A549 treated with GW870086 at 1 μM for 4 hours (cell line): ENCODE data around the gene BLVRA. TPM values are rescaled to one million over a fixed set of nuclear protein-coding genes. Genes with fewer than 3 reads are reported as not detected.

Experiments
- total RNA-seq: library from RNA; stranded (reverse); fragments of 200-300 nt; extraction: Qiagen RNA extraction; gene quantifications from 5 replicates; pipeline ENCODE4 v1.2.3, GENCODE V29; 2022; ENCODE audit warnings: low read depth

The BLVRA gene, protein sequence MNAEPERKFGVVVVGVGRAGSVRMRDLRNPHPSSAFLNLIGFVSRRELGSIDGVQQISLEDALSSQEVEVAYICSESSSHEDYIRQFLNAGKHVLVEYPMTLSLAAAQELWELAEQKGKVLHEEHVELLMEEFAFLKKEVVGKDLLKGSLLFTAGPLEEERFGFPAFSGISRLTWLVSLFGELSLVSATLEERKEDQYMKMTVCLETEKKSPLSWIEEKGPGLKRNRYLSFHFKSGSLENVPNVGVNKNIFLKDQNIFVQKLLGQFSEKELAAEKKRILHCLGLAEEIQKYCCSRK
- total RNA-seq: 72.7 to 85.8 TPM (median 77.5 TPM) in 5 replicates

DNA sequence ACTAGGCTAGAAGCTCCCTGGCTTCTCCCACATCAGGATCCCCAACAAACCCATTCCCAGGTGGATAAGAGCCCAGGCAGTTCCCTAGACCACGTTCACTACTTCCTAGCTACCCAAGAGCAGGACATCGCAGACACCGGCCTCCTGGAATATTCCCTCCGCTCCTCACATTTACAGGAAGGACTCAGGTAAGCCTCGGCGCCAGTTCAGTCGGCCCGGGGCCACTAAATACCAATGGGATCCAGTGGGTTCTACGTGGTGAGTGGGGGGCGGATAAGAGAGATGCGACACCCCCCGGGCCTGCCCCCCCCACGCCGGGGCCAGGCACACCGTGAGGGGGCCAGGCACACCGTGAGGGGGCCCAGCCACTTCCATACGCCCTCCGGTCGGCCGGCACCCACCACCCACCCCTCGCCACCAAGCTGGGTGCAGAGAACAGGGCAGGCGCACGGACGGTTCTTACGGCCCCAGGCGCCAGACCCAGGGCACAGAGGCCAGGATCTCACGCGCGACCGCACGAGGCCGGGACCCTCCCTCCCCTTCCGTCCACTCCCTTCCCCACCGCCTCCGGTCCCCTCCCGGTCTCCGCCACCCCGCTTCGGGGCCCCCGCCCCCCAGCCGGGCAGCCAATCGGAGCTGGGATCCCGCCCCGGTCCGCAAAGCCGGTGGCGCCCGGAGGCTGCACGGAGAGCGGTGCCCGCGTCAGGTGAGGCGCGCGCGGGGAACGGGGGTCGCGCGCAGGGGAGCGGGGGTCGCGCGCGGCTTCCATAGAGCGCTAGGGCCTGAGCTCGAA is at the start of gene BLVRA:
Gene BLVRA (plus strand): TSS at position 652 of the 793 bp plus-strand sequence. CDS start 12,479 bp downstream, outside the sequence.

DNA sequence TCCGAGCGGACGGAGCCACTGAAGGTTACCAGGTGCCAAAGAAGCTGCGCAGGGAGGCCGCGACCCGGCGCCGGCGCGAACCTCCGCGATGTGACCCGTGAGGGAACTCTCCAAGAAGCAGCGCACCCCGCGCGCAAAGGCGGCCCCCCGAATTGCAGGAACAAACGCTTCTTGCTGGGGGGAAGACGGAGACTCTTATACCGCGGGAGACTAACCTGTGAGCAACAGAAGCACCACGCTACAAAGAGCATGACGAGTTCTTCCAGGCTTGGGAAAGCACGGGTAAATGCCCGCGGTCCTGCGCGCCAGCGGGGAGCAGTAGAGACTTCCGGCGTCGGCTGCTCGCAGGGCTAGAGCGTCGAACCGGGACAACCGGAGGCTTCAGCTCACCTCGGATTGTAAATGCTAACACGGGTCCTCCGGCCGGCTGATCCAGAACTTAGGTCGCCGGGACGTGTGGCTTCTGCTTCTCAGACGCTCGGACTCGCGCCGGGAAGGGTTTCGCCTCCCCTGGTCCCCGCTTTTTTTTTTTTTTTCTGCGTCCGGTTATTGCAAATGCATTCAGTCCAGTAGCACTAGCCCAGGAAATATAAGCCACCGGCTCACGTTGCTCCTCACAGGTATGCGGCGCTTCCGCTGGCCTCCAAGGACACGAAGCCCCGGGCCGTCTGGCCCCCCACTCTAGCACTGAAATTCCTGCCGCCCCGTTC is 29.1 kb upstream of the BLVRA start, which contains the start of gene COA1:
Gene COA1 (minus strand): TSS at position 310 of the 710 bp plus-strand sequence. CDS start 80,909 bp downstream, outside the sequence.

Other genes with a start within 250 kb of the BLVRA start
- gene STK17A, start 175.6 kb upstream of the BLVRA start, total RNA-seq: 29.9 to 35.4 TPM (median 31.1 TPM) in 5 replicates
- gene COA1, start 29.2 kb upstream of the BLVRA start, total RNA-seq: 87.0 to 97.6 TPM (median 92.6 TPM) in 5 replicates
- gene MRPS24, start 110.8 kb downstream of the BLVRA start, total RNA-seq: 239 to 271 TPM (median 252 TPM) in 5 replicates
- 25.8 to 28.7 TPM (median 27.5 TPM) in 5 replicates for gene URGCP, start 147.9 kb downstream of the BLVRA start, total RNA-seq
- gene UBE2D4, start 167.8 kb downstream of the BLVRA start, total RNA-seq: 6.7 to 11.7 TPM (median 10.7 TPM) in 5 replicates
- not detected in 5 replicates for gene SPDYE1, start 239.2 kb downstream of the BLVRA start, total RNA-seq